Activated CD4-positive, alpha-beta T cell treated with anti-CD3 and anti-CD28 coated beads for 48 hours (primary cell): Measurements from ENCODE around the gene TMEM121B.

Source experiments
- DNase-seq: peaks from one replicate; pipeline ENCODE4 v3.0.0-alpha.2; 2020

The TMEM121B gene

DNA sequence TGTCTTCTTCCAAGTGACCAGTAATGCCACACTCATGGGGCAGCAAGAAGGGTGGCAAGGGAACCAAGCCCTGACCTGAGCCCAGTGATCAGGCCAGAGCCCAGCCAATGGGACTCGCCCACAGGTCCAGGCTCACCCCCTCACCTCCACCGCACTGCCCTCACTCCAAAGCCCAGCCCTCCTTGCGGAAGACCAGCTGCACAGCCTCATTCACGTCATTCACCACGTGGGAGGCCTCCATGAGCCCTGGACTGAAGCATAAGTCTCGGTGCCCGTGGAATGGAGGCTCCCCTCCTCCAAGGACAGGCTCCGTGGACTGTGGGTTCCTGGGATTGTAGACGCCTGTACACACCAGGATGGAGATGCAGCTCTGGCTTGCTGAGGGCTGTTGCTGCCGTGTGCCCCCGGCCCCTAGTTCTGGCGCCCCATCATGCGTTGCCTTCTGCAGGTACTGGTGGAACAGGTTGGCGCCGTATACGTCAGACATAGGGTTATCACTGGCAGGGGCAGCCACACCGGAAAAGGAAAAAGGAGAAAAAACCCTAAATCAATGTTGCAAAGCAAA lies 16.8 kb upstream of the TMEM121B start:
- DNase-seq = no peak

DNA sequence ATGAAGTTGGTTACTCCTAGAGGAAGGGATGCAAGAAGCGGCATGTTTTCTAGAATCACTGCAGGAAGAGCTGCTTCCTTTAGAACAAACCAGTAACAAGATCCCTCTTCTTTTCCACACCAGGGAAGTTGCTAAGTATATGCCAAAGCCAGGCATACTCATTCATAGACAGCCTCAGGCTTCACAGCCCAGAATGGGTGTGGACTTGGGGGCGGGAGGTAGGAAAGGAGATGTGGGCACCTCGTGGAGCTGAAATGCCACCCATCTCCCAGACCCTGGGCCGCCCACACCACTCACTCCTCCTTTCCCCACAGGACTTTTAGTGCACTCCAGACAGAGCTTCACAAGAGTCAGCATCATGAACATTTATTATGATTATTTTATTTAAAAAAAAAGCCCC lies 16.0 kb upstream of the TMEM121B start:
- DNase-seq = no peak

DNA sequence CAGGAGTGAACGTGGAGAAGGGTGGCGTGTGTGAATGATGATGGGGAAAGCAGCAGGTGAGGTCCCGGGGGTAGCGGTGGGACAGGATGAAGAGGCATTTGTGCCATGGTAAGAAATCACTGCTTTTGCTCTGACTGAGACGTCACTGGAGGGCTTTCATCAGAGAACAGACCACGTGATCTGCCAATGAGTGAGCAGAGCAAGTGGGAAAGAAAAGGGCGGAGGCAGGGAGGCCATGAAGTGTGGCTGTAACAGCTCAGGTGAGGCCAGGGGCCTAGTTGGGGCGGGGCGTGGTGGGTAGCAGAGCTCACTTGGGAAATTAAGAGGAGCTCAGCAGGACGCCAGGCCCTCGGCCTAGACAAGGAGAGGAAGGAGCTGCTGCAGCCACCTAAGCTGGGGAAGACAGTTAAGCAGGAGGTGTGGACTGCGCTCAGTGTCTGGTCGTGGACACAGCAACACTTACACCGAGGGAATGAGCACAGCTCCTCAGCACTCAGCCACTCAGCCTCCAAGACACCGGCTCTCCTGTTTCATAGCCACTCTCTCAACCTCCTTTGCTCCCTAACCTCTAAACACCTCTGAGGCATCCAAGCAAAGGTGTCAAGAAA lies 14.1 kb upstream of the TMEM121B start:
- no peak for DNase-seq

DNA sequence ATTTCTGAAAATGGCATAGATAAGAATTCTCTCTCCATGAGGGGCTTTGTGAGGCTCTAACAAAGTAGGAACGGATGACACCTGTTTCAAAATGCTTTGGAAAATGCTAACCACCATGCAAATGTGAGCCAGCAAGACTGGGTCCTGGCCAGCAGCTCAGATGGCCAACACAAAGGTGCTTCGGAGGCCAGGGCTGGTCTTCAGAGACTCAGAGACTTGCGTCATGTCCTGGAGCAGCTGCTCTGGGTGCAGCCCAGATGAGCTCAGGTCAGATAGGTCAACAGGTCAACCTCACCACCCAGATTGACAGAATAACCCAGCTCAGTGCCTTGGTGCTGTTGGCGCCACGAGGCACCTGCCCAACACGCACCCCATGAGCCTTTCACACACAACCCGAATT lies 12.0 kb upstream of the TMEM121B start:
- no peak for DNase-seq

DNA sequence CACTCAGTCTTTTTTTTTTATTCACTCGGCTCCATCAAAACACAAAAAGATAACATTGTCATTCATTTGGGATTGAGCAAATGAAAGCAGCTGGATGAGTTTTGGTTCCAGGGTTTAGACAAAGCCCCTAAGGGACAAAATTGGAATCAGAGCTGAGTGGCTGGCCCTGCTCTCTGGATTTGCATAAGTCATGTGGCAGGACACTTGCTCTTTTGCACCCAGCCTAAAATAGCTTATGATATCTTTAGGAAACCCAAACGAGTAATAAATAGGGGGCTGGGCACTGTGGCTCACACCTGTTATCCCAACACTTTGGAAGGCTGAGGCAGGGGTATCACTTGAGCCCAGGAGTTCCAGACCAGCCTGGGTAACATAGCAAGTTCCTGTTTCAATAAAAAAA lies 11.0 kb upstream of the TMEM121B start:
- no peak for DNase-seq

DNA sequence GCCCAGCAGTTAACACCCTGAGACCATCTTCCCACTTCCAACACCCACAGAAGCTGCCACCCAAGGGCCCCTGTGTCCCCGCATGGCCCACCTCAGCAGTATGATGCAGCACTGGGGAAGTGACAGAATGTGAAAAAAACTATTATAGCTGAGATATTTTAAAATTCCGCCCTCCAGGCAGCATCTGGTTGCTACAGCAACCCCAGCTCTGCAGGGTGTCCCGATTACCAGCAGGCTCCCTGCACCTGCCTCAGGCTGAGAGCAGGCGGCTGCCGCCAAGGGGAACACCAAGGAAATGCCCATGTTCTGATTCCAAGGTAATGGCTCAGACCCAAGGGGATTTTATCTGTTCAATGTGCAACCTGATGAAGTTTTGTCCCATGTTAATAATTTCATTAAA lies 10.5 kb upstream of the TMEM121B start:
- DNase-seq = no peak

DNA sequence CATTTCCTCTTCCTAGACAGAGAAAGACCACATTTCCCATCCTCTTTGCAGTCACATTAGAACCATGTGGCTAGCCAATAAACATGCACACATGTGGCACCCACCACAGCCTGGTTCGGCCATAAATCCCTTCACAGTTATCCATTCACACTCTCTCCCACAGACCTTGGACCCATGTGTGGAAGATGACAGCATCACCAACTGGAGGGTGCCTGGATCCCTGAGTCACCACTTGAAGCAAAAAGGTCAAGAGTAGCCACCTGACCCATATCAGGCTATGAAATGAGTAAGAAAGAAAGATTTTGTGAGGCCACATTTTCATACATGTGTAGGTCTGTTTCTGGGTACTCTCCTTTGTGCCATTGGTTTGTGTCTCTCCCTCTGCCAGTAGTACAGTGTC lies 9.0 kb upstream of the TMEM121B start:
- no peak for DNase-seq

DNA sequence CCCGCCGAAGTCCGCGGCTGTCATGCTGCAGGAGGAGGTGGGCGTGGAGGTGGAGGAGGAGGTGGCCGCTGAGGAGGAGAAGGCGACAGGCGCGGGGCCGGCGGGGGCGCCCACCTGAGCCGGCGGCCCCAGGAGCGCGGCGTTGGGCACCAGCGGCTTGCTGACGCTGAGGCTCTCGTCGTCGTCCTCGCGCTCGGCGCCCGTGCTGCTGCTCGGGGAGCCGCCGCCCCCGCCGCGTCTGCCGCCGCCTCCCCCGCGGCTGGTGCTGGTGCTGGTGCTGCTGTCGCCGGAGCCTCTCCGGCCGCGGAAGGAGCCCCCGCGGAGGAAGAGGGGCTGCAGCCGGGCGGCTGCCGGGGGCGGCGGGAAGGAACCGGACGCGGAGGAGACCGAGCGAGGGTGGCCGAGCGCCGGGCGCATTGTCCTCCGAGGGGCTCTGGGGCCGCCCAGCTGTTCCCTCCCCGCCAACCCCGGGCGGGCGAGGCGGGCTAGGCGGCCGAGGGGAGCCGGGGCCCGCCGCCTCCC lies 388 bp downstream of the TMEM121B start:
- DNase-seq = peak; percentile 32

DNA sequence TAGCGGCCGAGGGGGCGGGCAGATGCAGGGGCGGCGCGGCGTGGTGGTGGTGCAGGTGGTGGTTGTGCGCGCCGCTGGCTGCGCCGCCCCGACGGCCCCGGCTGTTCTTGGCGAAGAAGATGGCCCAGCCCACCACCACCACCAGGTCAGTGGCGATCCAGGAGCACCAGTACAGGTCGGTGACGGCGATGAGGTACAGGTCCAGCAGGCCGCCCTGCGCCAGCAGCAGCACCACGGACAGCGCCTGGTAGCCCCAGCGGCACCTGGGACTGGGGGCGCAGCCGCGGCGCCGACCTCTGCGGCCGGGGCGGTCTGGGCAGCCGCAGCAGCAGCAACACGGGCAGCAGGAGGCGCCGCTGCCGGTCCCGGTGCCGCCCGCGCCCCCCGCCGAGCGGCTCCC lies 879 bp downstream of the TMEM121B start:
- DNase-seq = peak; percentile 63

DNA sequence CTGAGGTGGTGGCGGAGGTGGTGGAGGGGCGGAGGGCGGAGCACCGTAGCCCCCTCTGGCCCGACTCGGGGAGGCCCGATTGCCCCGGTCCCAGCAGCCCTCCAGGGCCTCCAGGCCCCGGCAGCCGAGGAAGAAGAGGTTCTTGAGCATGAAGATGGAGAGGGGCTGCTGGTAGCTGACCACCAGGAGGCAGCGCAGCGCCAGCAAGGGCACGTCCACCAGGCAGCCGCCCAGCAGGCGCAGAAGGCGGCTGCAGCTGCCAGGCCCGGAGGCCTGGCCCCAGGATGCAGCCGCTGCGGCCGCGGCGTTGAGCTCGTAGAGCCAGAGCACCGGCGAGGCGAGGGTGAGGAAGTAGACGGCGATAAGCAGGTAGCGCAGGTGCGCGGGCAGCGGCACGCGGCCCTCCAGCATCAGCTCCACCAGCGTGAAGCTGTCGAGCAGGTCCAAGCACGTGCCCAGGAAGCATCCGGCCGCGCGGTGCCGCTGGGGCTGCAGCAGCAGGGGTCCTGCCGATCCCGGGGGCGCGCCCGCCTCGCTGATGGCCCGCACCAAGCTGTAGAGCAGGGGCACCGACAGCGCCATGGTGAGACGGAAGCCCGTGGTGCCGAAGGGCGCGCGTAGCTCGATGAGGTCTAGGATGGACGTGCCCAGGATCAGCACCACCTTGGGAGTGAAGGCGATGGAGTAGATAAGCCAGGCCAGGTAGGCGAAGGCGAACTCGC lies 1.5 kb downstream of the TMEM121B start:
- peak; percentile 52 for DNase-seq

DNA sequence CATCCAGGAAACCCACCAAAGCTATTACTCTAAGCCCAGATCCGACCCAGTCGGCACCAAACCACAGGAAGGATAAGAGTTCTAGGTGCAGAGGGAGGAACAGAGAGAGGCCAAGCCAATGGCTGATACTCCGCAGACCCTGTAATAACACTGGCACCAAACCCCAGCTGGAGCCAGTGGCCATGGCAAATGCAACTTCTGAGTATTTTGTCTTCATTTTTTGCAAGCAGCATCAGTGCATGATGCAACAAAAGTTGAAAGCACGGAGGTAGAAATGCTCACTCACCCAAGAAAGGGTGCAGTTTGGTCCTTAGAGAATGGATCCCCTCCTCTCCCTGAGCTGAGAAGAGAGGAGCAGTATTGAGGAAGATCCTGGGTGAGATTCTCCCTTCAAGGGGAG lies 2.8 kb downstream of the TMEM121B start:
- no peak for DNase-seq

DNA sequence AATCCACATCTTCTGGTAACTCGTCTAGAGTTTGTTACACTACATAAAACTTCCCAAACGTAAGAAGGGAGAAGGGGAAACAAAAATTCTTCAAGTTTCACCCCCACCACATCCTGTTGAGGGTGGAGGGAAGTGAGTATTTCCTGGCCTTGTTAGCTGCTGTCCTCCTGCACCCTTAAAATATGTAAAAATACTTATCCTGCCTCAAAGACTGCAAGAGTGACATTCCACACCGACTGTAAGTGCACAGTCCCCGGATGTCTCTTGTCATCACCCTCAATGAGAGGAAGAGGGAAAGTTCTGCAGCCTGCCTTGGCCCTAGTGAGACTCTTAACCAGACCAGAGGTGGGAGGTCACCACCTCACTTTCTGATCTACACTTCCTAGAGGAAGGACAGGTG lies 3.3 kb downstream of the TMEM121B start:
- DNase-seq = no peak

DNA sequence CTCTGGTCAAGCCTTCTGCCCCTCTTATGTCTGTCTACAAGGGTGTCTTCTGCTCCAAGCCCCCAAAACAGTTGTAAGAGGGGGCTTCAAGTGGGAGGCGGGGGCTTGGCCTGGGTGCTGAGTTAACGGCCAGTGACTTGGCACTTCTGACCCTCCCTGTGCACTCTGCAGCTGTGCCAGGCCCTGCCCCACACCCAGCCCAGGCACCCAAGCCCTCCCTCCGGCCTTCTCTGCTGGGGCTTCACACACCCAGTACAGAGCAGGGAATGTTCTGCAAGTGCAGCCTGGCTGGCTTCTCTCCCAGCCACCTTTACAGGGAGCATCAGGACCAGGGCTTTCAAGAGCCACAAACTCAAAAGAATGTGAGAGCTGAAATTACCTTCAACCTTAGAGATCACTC lies 3.8 kb downstream of the TMEM121B start:
- DNase-seq = no peak

DNA sequence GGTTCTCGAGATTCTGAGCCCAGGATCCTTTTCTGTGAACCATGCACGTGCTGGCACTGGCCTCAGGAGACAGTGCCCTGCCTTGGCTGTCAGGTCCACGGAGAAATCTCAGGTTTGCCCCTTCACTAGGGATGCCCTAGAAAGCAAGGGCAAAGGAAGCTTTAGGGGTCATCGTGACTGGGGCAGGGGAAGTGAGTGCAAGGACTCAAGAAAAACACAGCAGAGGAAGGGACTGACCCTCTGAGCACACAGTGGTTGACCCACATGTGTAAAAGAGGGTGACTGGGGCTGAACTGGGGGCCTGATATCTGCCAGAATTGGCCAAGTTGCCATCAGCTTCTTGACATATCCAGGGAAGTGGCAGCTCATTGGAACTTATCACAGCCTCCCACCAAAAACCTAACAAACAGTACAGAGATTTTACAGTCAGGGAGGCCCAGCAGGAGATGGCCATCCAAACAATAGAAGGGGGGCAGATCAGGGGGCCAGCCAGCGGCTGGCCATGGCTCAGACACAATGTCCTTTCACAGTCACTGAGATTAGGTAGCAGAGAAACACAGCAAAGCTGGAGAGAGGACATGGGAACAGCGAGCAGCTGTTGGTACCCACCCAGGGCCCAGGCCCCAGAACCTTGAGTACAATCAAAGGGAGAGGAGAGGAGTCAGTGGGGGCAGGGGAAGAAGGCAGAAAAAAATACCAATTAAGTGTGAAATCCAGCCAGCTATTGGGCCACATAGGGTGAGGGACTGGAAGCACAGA lies 4.4 kb downstream of the TMEM121B start:
- DNase-seq = no peak

DNA sequence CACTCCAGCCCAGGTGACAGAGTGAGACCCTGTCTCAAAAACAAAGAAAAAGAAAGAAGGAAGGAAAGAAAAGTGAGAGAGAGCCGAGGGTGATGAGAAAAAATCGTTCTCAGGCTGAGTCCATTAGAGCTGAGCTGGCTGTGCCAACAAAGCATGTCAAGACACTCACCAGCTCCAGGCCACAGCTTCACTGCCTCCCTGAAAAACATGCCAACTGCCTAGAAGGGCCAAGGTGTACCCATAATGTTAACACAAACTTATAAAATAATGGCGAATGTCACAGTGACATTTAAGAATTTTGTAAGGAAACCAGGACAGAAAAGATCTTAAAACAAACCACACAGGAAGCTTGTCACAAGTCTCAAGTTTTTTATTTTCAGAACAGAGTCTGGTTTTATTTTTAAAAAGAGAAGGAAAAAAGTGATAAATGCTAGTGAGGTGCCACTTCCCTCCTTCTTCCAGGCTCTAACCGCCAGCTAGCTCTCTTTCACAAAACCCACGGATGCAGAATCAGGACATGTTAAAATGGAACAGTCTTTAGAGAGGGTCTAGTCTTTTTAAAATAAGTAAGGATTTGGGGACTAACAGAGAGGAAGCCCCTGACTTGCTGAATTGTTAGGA lies 5.1 kb downstream of the TMEM121B start:
- DNase-seq = no peak

DNA sequence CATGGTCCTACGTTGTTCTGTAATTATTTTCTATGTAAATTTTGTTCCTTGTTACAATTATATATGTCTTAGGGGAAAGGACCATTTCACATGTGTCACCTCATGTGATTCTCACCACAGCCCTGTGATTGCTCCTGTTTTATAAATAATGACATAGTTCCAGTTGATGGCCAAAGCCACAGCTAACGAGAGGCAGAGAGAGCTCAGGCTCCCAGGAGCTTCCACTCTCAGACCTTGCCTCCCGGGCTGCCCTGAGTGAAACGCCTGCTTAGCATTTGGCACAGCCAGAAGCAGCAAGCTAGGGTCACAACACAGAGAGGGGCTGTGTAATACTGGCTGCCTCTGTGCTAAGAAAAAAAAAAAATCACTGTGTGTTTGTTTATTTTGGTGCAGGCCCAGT lies 5.9 kb downstream of the TMEM121B start:
- no peak for DNase-seq

DNA sequence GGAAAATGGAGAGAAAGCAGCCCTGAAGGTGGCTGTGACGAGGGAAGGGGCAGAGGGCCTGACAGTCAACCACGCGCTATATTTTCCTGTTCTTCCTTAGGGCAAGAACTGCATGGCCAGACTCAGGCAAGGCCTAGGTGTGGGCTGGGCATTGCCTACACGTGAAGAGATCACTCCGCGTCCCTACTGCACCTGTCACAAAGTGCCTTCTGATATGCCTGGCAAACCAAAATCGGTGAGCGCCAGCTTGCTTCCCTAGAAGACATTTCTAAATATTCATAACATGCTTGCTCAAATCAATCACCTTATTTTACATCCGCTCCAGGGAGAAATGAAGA lies 6.3 kb downstream of the TMEM121B start:
- no peak for DNase-seq

DNA sequence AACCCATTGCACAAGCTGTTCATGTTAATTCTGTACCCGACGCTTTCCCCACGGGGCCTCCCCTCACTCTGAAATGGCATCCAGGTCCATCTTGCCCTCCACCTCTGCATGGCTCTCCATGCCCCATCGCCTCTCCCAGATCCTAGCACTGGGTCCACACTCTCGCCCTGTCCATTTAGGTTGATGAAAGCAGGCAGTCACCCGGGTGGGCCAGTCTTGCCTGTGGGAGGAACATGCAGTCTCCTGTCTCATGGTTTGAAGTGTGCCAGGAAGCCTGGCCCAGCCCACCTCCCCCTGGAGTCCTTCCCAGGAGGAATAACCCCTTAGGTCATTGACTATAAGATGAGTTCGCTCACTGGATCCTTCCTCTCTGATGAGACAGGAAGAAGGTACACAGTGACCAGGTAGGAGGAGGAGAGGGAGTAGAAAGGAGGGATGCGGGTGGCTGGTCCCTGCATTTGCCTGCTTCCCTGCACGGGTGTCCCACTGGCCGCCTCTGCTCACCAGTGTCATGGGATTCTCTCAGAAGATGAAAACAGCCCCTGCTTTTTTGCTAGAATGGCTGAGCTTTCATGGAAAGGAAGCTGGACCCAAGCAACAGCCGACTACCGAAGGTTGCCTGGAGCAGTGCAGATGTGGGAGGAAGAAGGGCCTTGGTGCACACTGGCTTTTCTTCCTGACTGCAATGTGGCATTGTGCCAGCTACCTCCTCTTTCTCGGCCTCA lies 6.8 kb downstream of the TMEM121B start:
- DNase-seq = no peak

DNA sequence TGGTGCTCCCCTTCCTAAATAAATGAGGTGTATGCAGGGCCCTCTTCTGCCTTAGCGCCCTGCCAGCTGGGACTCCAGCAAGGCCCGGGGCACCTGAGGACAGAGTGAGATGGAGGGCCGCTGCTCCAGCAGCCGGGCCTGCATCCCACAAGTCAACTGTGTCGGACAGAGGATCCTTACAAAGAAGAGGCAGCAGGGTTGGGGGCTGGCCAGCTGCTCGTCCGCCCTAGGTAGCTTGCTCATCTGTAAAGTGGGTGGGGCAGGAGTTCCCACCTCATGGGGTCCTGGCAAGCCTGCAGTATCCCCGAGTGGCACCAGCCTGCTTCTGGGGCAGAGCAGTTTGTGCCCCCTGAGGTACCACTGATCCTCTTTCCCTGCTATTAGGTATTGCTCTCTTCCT lies 7.6 kb downstream of the TMEM121B start:
- DNase-seq = no peak

DNA sequence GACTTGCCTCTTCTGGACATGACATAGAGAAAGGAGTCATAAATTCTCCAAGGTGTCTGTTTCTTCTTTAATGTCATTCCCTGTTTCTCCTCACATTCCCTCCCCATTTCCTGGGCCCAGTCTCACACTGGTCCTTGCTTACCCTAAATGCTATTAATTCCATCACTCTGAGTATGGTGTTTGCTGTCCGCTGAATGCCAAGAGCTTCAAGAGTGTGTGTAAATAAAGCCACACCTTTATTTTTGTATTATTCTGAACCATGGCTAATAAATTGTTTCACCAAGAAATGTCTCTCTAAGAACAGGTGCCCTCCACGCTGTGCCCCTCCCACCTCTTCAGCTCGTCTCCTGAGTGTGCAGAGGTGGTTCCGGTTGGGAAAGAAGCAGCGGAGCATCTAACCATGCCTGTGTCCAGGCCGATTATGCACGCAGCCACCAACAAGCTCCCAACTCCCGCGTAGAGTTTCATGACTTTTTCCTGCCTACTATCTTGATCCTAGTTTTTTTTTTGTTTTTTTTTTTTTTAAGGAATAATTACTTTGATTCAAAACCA lies 8.6 kb downstream of the TMEM121B start:
- DNase-seq = no peak

DNA sequence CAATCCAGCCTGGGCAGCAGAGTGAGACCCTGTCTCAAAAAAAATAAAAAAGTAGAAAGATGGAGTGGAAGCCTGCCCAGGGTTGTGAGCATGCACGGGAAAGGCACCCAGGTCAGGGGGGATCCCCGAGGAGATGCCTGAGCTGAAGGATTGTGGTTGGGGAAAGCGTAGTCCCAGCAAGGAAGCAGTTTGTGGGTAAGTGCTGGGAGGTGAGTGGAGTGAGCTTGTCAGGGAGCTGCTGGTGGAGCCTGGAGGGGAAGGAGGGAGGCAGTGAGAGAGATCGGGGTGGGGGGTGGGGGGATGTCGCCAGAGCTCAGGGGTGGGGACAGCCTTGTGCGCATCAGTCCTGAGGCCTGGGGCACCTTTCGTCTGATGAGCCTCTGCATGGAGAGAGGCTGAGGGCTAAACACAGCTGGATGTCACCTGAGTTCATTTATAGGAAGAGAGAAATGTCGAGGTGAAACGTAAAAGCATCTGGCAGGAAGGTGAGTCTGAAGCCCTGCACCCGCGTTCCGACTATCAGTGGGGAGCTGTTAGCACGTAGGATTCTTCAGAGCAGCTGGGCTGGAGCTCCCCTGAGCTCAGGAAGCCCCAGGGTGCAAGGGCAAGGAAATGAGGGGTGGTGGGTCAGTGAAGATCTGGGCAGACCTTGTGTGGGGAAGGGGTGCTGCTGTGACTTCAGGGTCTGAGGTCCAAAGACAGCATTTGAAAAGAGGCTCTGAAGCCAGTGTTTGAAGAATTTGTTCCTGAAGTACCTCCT lies 10.2 kb downstream of the TMEM121B start:
- no peak for DNase-seq

DNA sequence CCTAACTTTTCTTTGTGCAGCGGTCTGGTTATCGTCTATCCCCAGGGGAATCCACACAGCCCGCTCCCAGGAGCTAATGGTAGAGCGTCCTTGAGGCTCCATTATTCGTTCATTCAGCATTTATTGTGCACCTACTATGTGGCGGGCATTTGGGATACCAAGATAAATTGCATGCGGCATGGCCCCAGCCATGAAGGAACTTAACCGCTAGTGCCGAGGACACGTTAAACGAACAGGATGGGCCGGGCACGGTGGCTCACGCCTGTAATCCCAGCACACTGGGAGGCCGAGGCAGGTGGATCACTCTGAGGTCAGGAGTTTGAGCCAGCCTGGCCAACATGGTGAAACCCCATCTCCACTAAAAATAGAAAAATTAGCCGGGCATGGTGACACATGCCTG lies 11.2 kb downstream of the TMEM121B start:
- no peak for DNase-seq
